NCI-H748 (cell line): ENCODE data around the gene ASTN2.
A peak's percentile ranks its signal among the peaks of the same experiment; 100 is the strongest.

Experiments used
- DNase-seq: peaks from one replicate; lab custom pipeline; 2025; ENCODE audit not compliant: unreplicated experiment; lab: John Stamatoyannopoulos, UW

The ASTN2 gene

DNA sequence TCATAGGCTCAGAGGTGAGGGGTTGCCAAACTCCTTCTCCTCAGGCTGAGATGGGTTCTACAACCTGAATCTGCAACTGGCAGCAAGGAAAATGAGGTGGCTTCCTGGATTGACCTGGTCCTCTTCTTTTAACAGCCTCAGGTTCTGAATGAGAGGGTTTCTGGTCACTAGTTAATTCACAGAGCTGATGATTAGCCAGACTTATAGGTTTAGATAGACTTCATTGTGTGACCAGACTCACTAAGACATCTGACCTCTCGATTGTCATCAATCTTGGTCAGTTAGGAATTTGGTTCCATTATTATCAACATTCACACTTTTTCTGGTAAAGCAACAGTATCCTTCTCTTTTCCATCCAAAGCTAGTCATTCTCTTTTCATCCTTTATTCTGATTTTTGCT is 1003.4 kb downstream of the ASTN2 start:
- DNase-seq: no peak

DNA sequence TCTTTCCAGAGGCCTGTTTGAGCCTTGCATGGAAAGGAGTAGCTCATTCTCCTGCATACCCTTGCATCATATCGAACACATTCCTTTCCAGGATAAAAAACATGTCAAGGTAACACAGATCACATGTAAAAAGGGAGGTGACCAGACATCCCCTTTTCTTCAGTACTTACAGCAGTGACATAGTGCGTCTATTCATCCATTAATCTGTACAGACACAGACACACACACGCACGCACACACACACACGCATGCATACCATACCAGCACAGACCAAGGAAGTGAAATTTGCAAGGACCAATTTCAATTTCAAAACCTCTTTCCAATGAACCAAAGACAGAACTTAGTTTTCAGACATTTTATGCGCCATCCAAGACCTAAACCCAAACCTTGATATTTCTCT is 1005.2 kb downstream of the ASTN2 start:
- no peak for DNase-seq

- no peak for DNase-seq
Measured at GRCh38 chr9:116409129-116409528, 1005.7 kb downstream of the ASTN2 start.

DNA sequence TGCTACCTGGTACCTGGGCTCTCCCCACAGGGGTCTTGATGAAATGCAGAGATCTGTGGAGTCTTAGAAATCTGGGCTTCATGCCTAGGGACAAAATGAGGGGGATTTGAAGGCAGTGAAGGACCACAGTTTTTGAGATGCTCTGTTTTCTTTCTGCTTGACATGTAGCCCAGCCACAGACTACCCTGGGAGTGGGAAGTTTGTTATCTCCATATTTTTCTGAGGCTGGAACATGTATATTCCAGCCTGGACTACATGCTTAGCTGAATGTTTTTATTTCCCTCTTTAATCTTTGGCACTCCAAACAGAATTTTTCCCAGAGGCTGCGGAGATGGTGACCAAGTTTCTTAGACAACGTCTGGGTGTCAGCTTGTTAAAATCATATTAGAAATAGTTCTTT is 1008.4 kb downstream of the ASTN2 start:
- no peak for DNase-seq

- no peak for DNase-seq
Measured at GRCh38 chr9:116405321-116405720, 1009.5 kb downstream of the ASTN2 start.

GRCh38 chr9:116404228-116404627 is 1010.6 kb downstream of the ASTN2 start:
- no peak for DNase-seq

DNA sequence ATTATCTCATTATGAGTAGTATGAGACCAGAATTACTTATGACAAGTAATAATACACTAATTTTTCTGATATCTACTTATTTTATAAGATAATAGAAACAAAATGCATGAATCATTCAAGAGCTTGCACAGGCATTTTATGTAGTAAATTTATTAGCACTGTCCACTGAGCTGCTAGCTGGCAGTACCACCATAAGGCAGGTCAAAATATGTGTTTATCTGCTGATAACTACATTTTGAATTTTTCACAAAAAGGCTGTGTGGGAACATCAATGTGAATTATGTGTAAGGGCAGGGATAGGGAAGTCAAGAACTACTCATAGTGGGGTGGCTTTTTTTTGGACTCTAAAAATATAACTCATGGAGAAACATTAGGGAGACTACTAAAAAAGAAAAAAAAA is 1011.7 kb downstream of the ASTN2 start:
- no peak for DNase-seq

GRCh38 chr9:116395699-116396037 is 1019.2 kb downstream of the ASTN2 start:
- no peak for DNase-seq

GRCh38 chr9:116394894-116395698 is 1019.8 kb downstream of the ASTN2 start:
- peak; percentile 26 for DNase-seq

DNA sequence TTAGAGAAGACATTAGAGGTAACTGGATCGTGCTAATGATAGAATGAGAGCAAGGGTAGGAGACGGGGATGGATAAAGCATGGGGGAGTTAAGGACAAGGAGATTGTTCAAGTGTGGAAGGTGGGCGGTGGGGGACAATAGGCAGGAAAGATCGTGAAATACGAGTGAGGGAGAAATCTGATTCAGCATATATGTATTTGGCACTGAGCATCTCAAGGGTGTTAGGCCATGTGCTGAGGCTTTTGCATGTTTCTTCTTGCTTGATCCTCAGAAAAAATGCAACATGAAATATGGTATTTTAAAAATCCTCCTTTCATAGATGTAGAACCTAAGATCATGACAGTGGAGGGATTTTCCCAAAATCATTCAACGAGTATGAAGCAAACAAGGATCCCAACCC is 1020.8 kb downstream of the ASTN2 start:
- no peak for DNase-seq

- DNase-seq: no peak
Measured at GRCh38 chr9:116393198-116393597, 1021.7 kb downstream of the ASTN2 start.

DNA sequence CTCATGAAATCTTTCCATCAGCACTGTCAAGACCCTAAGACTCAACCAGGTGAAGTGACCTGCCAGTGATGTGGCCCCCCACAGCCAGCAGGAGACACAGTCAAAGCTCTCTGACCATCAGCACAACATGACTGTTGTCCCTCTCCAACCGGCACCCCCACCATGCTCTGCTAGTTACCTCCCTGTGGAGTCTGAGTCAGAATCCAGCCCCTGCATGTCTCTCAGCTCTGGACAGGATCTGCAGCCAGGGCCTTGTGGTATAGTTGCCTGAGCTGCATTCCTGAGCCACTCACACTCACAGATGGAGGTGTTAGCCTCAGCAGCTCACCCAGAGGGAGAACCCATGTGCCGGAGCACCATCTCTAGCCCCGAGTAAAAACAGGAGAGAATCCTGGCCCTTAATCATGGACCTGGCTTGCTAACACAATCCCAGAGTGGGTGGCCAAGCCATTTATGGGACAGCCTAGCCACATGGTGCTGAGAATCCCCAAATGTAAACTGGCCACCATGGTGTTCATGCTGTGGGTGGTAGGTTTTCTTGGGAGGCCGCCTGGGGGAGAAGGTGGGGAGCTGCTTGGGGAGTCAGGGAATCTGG is 1023.5 kb downstream of the ASTN2 start:
- DNase-seq: no peak

GRCh38 chr9:116390303-116391228 is 1024.3 kb downstream of the ASTN2 start:
- no peak for DNase-seq

DNA sequence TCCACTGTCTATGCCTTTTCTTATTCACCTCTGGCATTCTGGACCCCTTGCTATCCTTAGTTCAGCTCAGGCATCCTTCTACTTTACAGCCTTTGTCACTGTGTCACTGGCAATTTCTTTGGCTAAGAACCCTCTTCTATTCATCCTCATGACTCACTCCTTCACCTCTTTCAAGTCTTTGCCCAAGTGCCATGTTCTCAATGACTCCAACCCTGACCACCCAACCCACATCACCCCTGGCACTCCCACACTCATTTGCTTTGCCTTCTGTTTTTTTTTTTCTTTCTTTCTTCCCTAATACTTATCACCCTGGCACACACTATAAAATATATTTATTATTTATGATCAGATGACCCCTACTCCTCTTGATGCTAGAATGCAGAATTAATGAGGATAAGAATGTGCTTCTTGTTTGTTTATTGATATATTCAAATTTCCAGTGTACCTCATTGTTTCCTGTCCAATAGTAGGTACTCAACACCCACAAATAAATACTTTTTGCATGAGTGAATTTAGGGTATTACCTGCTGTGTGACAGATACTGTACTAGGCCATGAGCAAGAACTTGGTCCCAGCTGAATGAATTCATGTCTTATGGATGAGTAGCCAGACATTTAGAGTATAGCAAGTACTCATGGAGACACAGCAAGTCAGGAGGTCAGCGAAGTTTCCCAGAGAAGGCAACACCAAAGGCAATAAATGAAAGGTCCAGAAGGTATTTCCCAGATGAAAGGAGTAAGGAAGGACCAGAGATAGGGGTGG is 1025.1 kb downstream of the ASTN2 start:
- DNase-seq: no peak

GRCh38 chr9:116387934-116388698 is 1026.7 kb downstream of the ASTN2 start:
- no peak for DNase-seq

- no peak for DNase-seq
Measured at GRCh38 chr9:116383936-116384335, 1030.9 kb downstream of the ASTN2 start.

DNA sequence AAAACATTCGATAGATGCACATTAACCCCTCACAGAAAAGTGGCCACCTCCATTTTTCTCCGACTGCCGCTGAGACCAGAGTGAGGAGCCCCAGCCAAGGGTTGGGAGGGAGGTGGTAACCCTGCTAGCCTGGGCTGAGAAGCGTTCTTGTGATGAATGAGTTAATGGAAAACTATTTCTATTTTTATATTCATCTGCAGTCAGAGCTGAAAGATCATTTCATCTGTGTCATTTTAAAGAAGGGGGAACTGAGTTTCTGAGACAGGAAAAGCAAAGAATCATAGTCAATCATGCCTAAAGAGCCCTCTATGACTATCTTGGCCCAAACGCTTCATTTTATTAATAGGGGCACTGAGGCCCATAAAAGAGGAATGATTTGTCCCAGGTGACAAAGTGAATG is 1031.7 kb downstream of the ASTN2 start:
- DNase-seq: no peak

DNA sequence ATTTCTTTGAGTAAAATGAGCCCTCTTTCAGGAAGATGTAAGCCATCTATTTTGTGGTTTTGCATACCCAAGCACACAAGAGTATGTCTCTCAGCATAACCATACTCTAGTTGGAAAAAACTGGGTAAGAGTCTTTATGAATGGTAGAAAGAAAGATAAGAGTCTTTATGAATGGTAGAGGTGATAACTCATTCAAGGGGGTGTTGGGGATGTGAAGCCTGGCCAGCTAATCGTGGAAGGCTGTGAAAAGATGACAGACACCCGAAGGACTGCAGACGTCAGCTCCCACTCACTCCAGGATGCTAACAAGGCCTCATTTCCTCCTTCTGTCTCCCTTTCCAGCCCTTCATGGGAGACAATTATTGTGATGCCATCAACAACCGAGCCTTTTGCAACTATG is 1032.8 kb downstream of the ASTN2 start:
- no peak for DNase-seq

- DNase-seq: no peak
Measured at GRCh38 chr9:116381350-116381749, 1033.5 kb downstream of the ASTN2 start.

DNA sequence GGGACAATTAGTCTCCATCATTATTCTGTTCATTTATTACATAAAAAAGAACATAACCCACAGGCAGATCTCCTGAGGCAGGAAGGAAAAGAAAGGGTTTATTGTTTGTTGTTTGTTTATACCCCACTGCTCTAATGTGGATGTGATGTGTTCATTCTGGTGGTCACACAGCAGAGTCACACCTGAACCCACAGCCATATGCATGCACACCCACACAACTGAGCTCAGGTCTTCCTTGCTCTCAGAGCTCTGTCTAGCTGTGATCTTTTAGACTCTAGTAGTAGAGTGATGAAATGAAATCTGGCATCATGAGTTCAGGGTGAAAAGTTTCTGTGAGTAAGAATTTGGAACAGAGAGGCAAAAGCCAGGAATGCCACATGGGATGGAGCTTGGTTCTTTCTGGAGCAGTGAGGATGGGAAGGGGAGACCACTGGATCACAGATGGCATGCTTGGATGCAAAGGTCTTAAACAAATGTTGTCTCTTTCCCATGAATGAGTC is 1034.3 kb downstream of the ASTN2 start:
- DNase-seq: no peak
